HG03439 (cell line): ENCODE data around the gene INF2.

Source experiments
- ATAC-seq: cut with Tn5 transposase; IDR thresholded peaks from one replicate; pipeline ENCODE4 v1.9.1; 2021; ENCODE audit warnings: mild to moderate bottlenecking, moderate library complexity; ENCODE audit not compliant: unreplicated experiment

INF2 gene

GRCh38 chr14:104767634-104767918 is 78.2 kb downstream of the INF2 start:
- no peak for ATAC-seq

DNA sequence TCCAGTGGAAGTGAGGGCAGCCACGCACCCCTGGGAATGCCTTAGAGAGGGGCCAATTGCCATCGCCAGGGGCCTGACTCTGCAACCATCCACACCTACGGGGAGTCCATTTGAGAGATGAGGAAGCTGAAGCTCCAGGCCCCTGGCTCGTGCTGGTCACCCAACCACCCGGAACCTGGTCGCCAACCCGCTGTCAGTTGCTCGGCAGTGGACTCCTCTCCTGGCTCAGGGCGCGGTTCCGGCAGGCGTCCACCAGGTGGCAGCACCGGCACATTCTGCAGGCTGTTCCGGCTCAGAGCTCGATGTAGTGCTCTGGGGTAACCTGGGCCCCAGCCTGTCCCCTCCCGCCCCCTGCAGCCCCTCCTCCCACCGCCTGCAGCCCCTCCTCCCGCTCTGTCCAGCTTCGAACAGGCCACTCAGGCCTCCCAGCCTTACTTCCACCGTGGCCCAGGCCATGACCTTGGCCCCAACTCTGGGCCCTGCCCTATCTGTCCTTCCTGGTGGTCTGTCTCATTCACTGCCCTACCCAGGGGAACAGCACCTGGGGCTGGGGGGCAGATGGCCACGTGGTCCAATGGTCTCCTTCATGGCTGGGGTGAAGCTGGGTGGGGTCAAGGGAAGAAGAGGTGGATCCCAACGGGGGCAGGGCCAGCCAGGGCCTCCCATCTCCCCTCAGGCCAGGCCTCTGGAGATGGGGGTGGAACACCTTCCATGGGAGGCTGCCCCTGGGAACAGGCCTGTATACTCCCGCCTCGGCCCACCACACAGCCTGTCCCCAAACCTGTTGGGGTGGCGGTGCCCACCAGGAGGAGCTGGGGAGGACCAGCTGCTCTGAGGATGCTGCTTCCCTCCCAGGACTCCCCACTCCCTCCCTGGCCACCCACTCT is 79.3 kb downstream of the INF2 start:
- peak; percentile 60 for ATAC-seq

DNA sequence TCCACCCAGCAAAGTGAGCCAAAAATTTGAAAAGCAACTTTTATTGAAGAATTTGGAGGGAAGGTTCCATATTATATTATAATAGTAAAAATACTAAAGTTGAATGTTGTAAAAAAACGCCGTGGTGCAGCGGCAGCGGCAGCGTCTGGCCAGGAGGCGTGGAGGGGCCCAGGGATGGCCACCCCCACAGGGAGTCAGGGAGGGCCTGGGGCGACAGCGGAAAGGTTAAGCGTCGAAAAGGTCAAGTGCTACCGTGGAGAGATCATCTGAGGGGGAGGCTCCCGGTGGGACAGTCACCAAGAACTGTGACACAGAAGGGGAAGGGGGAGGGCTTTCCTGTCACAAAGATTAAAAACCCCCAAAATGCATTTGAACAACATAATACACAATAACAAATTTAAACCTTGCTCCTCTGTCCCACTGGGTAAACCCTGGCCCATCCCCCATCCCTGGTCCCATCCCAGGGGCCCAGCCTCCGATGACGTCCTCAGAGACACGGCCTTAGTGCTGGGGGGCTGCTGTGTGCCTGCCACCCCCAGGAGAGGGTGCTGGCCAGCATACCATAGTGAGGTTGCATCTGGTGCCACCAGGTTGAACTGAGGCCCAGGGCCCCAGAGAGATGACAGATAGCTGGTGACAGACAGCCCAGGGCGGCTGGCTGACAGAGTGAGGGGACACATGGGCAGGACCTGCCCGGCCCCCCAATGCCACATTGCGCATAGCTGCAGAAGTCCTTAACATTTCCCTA is 80.1 kb downstream of the INF2 start:
- no peak for ATAC-seq

DNA sequence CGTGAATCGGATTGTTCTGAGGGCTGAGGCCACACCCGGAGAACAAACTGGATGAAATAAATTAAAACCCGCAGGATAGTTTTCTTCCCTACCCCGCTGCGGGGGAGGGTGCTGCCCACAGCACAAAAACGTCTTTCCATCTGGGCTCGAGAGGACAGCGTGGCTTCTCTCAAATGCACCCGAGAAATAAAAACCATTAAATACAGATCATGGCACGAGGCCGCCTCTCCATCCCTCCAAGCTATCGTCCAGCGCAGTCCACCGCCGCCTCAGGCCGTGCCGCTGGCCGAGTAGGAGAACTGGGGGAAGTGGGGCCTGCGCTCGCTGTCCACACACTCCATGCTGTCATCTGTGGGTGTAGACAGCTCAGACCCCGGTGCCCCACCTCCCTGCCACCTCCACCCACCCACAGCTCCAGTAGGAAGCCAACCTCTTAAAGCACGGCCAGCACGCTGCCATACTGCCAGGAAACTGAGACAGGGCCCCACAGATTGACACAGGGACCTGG is 80.7 kb downstream of the INF2 start:
- no peak for ATAC-seq

DNA sequence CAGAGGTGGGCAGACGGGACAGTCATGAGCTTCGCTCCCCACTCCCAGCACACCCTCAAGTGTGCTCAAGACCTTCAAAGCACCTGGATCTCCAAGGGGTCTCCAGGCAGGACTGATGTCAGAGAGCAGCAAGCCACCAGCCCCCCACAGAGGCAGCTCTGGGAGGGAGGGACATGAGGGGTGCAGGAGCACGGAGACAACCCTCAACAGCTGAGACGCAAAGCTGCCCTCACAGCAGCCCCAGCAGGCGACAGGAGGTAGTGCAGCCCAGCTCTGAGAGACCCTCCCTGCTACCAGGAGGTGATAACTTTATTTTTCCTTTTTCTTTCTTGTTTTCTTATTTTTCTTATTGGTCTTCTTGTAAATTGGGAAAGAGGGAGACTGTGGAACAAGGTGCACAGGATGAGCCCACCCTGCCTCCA is 81.4 kb downstream of the INF2 start:
- ATAC-seq = no peak

- ATAC-seq = no peak
Measured at GRCh38 chr14:104771374-104771773, 82.0 kb downstream of the INF2 start.
